Panc1 (cell line): Measurements from ENCODE around the gene MEIOSIN.

ENCODE experiments used
- CTCF ChIP-seq: fragments of 450-650 bp; IDR thresholded peaks from 2 replicates; pipeline ENCODE4 v1.5.1; 2017; ENCODE audit warnings: mild to moderate bottlenecking
- POLR2AphosphoS5 ChIP-seq: IDR thresholded peaks from 2 replicates; pipeline ENCODE4 v1.6.1; 2012; ENCODE audit warnings: mild to moderate bottlenecking, low read depth, low read length, moderate library complexity

DNA sequence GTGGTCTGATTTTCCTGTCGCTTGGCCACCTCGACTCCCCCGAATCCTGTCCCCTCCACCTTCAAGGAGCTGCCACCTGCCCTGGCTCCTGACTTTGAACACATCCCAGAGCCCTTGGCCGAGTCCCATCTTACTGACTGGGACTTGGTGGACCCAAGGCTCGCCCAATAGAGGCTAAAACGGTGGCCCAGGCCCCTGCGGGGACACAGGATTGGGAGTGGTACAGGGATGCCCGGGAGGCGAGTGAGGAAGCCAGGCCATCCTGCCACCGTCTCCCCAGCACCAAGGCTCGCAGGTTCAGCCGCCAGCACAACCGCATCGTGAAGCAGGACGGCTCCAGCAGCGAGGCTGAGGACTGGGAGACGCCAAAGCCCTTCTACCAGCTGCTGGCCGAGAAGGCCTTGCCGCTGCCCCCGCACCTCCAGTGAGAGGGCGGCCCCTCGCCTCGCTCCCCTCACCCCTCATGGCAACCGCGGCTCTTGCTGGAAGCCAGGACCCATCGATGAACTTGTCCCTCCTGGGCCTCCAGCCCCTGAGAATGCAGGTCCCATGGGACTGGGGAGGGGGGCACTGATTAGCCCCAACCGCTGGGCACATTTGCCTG is 30.6 kb downstream of the MEIOSIN start:
- TF ChIP-seq CTCF (no peak), POLR2AphosphoS5 (no peak)
